ENCODE data around the gene TNFAIP6. TPM values are rescaled to one million over a fixed set of nuclear protein-coding genes. Genes with fewer than 3 reads are reported as not detected.
A peak's percentile ranks its signal among the peaks of the same experiment; 100 is the strongest.

The TNFAIP6 gene
- total RNA-seq, 1 experiment from 2014 or later, result not detected

GRCh38 chr2:151410485-151410834, 53.1 kb downstream of the TNFAIP6 start:
- Histone ChIP-seq H3K9me3 (ENCODE audit: control insufficient read depth in 1 of 2, insufficient read depth in 1 of 2, low read depth in 1 of 2, low read length in 2 of 2) (no peaks in the 10 kb centered on the region), H3K27ac (ENCODE audit: low read depth, low read length) (peak overlapping the region; percentile 82), H3K27me3 (ENCODE audit: insufficient read depth, low read length) (no peaks in the 10 kb centered on the region), H4K20me1 (ENCODE audit: insufficient read depth) (peaks cover 13% of the 10 kb centered on the region; the same call in 1 of the 2 replicates), H3K4me2 (ENCODE audit: low read length) (peak overlapping the region; percentile 89), H3K9ac (ENCODE audit: low read length) (peak overlapping the region; percentile 96), H3K79me2 (ENCODE audit: insufficient read depth, low read length) (peaks cover 58% of the 10 kb centered on the region), H3K4me3 (replicated peaks in 1 of 2; ENCODE audit: low read depth in 1 of 2, low read length in 2 of 2) (peak overlapping the region; percentile 82 to 91), H3K9me2 (ENCODE audit: insufficient read depth) (no peaks in the 10 kb centered on the region), H3K36me3 (ENCODE audit: control insufficient read depth in 1 of 2, insufficient read depth in 2 of 2, low read length in 2 of 2) (peaks cover 14 to 27% of the 10 kb centered on the region in 2 experiments; a peak in 3 of 4 replicates), H3K4me1 (ENCODE audit: control insufficient read depth in 1 of 2, insufficient read depth in 2 of 2, low read length in 2 of 2) (peaks cover 0 to 14% of the 10 kb centered on the region in 2 experiments; a peak in 2 of 4 replicates), H2AFZ (ENCODE audit: low read depth, low read length, poor library complexity, severe bottlenecking) (no peak overlapping the region)
- ChIA-PET CTCF (interaction anchor here (0.7 kb wide), 1 partner anchor 31 kb away, joined by 3 read pairs; no protein-coding TSS in a partner anchor), POLR2A (interaction anchor here (0.6 kb wide), 1 partner anchor 143 kb away, joined by 3 read pairs; no protein-coding TSS in a partner anchor), RAD21 (ENCODE audit: low non-redundant PET in 1 of 2, low total read pairs in 2 of 2, uncharacterized antibody in 2 of 2, unreplicated experiment in 2 of 2) (no interaction called here)
- ATAC-seq (peak; percentile 33), DNase-seq (ENCODE audit: low read depth, low spot score) (no peak)
- no peak for TF ChIP-seq JUND (IDR thresholded peaks at IDR 0.05)
- TF ChIP-seq MAX (IDR thresholded peaks at IDR 0.05), result peak; percentile 66
- no TSS peak for BruUV-seq (replicated peaks)
- intact Hi-C loops (cut with micrococcal nuclease), result loop anchor here (10.0 kb wide), 1 partner anchor 1816 kb away; no protein-coding TSS in a partner anchor

DNA sequence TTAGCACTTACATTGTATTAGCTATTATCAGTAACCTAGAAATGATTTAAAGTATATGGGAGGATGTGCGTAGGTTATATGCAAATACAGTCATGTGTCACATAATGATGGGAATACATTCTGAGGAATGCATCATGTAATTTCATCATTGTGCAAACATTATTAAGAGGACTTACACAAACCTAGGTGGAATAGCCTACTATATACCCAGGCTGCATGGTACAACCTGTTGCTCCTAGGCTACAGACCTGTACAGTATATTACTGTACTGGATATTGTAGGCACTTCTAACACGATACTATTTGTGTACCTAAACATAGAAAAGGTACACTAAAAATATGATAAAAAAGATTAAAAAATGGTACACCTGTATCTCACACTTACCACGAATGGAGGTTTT, 60.3 kb downstream of the TNFAIP6 start:
- Histone ChIP-seq H4K20me1 (ENCODE audit: insufficient read depth) (peaks cover 17% of the 10 kb centered on the region; the same call in 1 of the 2 replicates), H3K36me3 (ENCODE audit: control insufficient read depth in 1 of 2, insufficient read depth in 2 of 2, low read length in 2 of 2) (peaks cover 48 to 75% of the 10 kb centered on the region in 2 experiments), H3K9me2 (ENCODE audit: insufficient read depth) (no peaks in the 10 kb centered on the region), H3K27ac (ENCODE audit: low read depth, low read length) (no peak overlapping the region), H3K4me1 (ENCODE audit: control insufficient read depth in 1 of 2, insufficient read depth in 2 of 2, low read length in 2 of 2) (no peaks in the 10 kb centered on the region), H3K27me3 (ENCODE audit: insufficient read depth, low read length) (no peaks in the 10 kb centered on the region), H3K9me3 (ENCODE audit: control insufficient read depth in 1 of 2, insufficient read depth in 1 of 2, low read depth in 1 of 2, low read length in 2 of 2) (no peaks in the 10 kb centered on the region), H2AFZ (ENCODE audit: low read depth, low read length, poor library complexity, severe bottlenecking) (no peak overlapping the region), H3K79me2 (ENCODE audit: insufficient read depth, low read length) (peaks cover 99% of the 10 kb centered on the region), H3K4me2 (ENCODE audit: low read length) (no peak overlapping the region), H3K9ac (ENCODE audit: low read length) (no peak overlapping the region), H3K4me3 (replicated peaks in 1 of 2; ENCODE audit: low read depth in 1 of 2, low read length in 2 of 2) (no peak overlapping the region)
- ChIA-PET POLR2A (no interaction called here), RAD21 (ENCODE audit: low non-redundant PET in 1 of 2, low total read pairs in 2 of 2, uncharacterized antibody in 2 of 2, unreplicated experiment in 2 of 2) (no interaction called here), CTCF (no interaction called here)
- ATAC-seq (no peak), DNase-seq (ENCODE audit: low read depth, low spot score) (no peak)
- TF ChIP-seq POLR2A (IDR thresholded peaks at IDR 0.05; ENCODE audit: borderline replicate concordance, extremely low read depth, insufficient read depth, insufficient read length) (no peak), EZH2phosphoT487 (IDR thresholded peaks at IDR 0.05; ENCODE audit: borderline replicate concordance) (no peak), SRF (IDR thresholded peaks at IDR 0.05; ENCODE audit: low read depth) (no peak), SP1 (IDR thresholded peaks at IDR 0.05; ENCODE audit: low read depth) (no peak), TCF7L2 (IDR thresholded peaks at IDR 0.05; ENCODE audit: borderline replicate concordance, extremely low read depth, insufficient read depth, insufficient read length) (no peak), EGR1 (IDR thresholded peaks at IDR 0.05; ENCODE audit: low read depth) (no peak), ZNF274 (IDR thresholded peaks at IDR 0.05; ENCODE audit: low read depth, low read length) (no peak), CEBPB (IDR thresholded peaks at IDR 0.05; ENCODE audit: low read depth) (no peak), FOSL1 (IDR thresholded peaks at IDR 0.05; ENCODE audit: low read depth) (no peak), EZH2 (IDR thresholded peaks at IDR 0.05) (no peak), POLR2AphosphoS5 (IDR thresholded peaks at IDR 0.05; ENCODE audit: low read depth, low read length) (no peak), YY1 (IDR thresholded peaks at IDR 0.05; ENCODE audit: extremely low read depth, insufficient replicate concordance, low read depth, low read length) (no peak), RAD21 (IDR thresholded peaks at IDR 0.05; ENCODE audit: low read depth) (no peak), JUND (IDR thresholded peaks at IDR 0.05) (no peak)
- TF ChIP-seq, protein P1, sequence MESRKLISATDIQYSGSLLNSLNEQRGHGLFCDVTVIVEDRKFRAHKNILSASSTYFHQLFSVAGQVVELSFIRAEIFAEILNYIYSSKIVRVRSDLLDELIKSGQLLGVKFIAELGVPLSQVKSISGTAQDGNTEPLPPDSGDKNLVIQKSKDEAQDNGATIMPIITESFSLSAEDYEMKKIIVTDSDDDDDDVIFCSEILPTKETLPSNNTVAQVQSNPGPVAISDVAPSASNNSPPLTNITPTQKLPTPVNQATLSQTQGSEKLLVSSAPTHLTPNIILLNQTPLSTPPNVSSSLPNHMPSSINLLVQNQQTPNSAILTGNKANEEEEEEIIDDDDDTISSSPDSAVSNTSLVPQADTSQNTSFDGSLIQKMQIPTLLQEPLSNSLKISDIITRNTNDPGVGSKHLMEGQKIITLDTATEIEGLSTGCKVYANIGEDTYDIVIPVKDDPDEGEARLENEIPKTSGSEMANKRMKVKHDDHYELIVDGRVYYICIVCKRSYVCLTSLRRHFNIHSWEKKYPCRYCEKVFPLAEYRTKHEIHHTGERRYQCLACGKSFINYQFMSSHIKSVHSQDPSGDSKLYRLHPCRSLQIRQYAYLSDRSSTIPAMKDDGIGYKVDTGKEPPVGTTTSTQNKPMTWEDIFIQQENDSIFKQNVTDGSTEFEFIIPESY (IDR thresholded peaks at IDR 0.05; ENCODE audit: extremely low read depth, insufficient replicate concordance, low read length), result no peak
- intact Hi-C loops (cut with micrococcal nuclease), result loop anchor here (10.0 kb wide), 1 partner anchor 1823 kb away; no protein-coding TSS in a partner anchor
- BruUV-seq (replicated peaks), result no TSS peak
